Measurements from ENCODE around the gene PADI4.
"Not testable (repeated sequence)": the region's sequence is repeated elsewhere in the genome, so short reads cannot be mapped to it uniquely, and the experiment has no call there.

PADI4 gene

GRCh38 chr1:17401841-17402240 lies 93.8 kb downstream of the PADI4 start:
- no peak for DNase-seq

GRCh38 chr1:17403081-17403480 lies 95.1 kb downstream of the PADI4 start:
- DNase-seq = no peak

- no peak for DNase-seq
These were observed 96.2 kb downstream of the PADI4 start for GRCh38 chr1:17404034-17404684.

- no peak for DNase-seq
These were observed 96.8 kb downstream of the PADI4 start for GRCh38 chr1:17404820-17405219.

GRCh38 chr1:17405898-17406759 lies 98.1 kb downstream of the PADI4 start:
- DNase-seq = peak; percentile 53

- DNase-seq = not testable (repeated sequence)
These were observed 98.9 kb downstream of the PADI4 start for GRCh38 chr1:17406760-17407475.

GRCh38 chr1:17407786-17408514 lies 100.0 kb downstream of the PADI4 start:
- not testable (repeated sequence) for DNase-seq

- no peak for DNase-seq
These were observed 101.4 kb downstream of the PADI4 start for GRCh38 chr1:17409391-17409811.

- DNase-seq = no peak
These were observed 104.3 kb downstream of the PADI4 start for GRCh38 chr1:17412093-17412870.

Measured in midbrain (tissue), 1 donor.